SU-DHL-6 (cell line): ENCODE measurements around the gene KLK11.

Source experiments
- H2AFZ ChIP-seq: fragments of 200-600 bp; sonication (generic); 2 replicates; pipeline ENCODE4 v1.6.1; 2014; ENCODE audit warnings: low read depth, mild to moderate bottlenecking, moderate library complexity, mixed read lengths, antibody characterized with exemption, low read length; ENCODE audit not compliant: severe bottlenecking
- H3F3A ChIP-seq: fragments of 200-600 bp; shearing (Covaris generic); 2 replicates; pipeline ENCODE4 v1.6.0; 2016; ENCODE audit warnings: antibody characterized with exemption, mild to moderate bottlenecking; ENCODE audit not compliant: insufficient read depth
- H3K27ac ChIP-seq: fragments of 200-600 bp; sonication (generic); 2 replicates; pipeline ENCODE4 v1.5.1; 2016; ENCODE audit warnings: low read depth, mild to moderate bottlenecking, low read length, moderate library complexity, mixed read lengths
- H3K27me3 ChIP-seq: fragments of 200-600 bp; sonication (generic), shearing (Covaris generic); 2 replicates; pipeline ENCODE4 v1.6.0; 2014; ENCODE audit warnings: mild to moderate bottlenecking, low read length
- H3K36me3 ChIP-seq: fragments of 200-600 bp; sonication (generic); 2 replicates; pipeline ENCODE4 v1.6.1; 2014; ENCODE audit warnings: mild to moderate bottlenecking, low read length, mixed read lengths
- H3K4me2 ChIP-seq: fragments of 300-600, 200-600 bp; shearing (Covaris generic), sonication (generic); 2 replicates; pipeline ENCODE4 v1.6.0; 2014; ENCODE audit warnings: low read length, low read depth, mild to moderate bottlenecking; ENCODE audit not compliant: poor library complexity, severe bottlenecking
- H3K4me3 ChIP-seq: fragments of 200-600 bp; sonication (generic); 2 replicates; pipeline ENCODE4 v1.5.1; 2014; ENCODE audit warnings: antibody characterized with exemption, low read length, mild to moderate bottlenecking, mixed read lengths; ENCODE audit not compliant: insufficient read depth, poor library complexity, severe bottlenecking
- H3K79me2 ChIP-seq: fragments of 200-600 bp; sonication (generic); 2 replicates; pipeline ENCODE4 v1.6.1; 2014; ENCODE audit warnings: mild to moderate bottlenecking, low read length, moderate library complexity; ENCODE audit not compliant: insufficient read depth
- H3K9ac ChIP-seq: fragments of 200-600 bp; sonication (generic); 2 replicates; pipeline ENCODE4 v1.7.0; 2014; ENCODE audit warnings: mild to moderate bottlenecking, low read length
- H3K9me2 ChIP-seq: fragments of 200-600 bp; sonication (generic); replicated peaks from 2 replicates; pipeline ENCODE4 v1.6.1; 2014; ENCODE audit warnings: low read length; ENCODE audit not compliant: insufficient read depth
- H3K9me3 ChIP-seq: fragments of 200-600 bp; sonication (generic); 2 replicates; pipeline ENCODE4 v1.6.1; 2014; ENCODE audit warnings: low read length, mixed read lengths; ENCODE audit not compliant: insufficient read depth
- H4K20me1 ChIP-seq: fragments of 200-600 bp; sonication (generic); 2 replicates; pipeline ENCODE4 v1.6.1; 2014; ENCODE audit warnings: low read depth, mild to moderate bottlenecking, antibody characterized with exemption, low read length, moderate library complexity, mixed read lengths
- EZH2phosphoT487 ChIP-seq: fragments of 200-600 bp; sonication (generic), shearing (Covaris generic); conservative IDR thresholded peaks from 2 replicates; pipeline ENCODE4 v1.6.1; 2018; ENCODE audit warnings: mild to moderate bottlenecking, antibody characterized with exemption, low read length, moderate library complexity, mixed read lengths
- TF ChIP-seq, protein P1 (sequence below): fragments of 200-600 bp; sonication (generic); IDR thresholded peaks from one replicate; pipeline ENCODE4 v1.5.1; 2017; ENCODE audit warnings: antibody characterized with exemption, mild to moderate bottlenecking, low read length, moderate library complexity; ENCODE audit not compliant: insufficient read depth, poor library complexity, severe bottlenecking

Gene KLK11

DNA sequence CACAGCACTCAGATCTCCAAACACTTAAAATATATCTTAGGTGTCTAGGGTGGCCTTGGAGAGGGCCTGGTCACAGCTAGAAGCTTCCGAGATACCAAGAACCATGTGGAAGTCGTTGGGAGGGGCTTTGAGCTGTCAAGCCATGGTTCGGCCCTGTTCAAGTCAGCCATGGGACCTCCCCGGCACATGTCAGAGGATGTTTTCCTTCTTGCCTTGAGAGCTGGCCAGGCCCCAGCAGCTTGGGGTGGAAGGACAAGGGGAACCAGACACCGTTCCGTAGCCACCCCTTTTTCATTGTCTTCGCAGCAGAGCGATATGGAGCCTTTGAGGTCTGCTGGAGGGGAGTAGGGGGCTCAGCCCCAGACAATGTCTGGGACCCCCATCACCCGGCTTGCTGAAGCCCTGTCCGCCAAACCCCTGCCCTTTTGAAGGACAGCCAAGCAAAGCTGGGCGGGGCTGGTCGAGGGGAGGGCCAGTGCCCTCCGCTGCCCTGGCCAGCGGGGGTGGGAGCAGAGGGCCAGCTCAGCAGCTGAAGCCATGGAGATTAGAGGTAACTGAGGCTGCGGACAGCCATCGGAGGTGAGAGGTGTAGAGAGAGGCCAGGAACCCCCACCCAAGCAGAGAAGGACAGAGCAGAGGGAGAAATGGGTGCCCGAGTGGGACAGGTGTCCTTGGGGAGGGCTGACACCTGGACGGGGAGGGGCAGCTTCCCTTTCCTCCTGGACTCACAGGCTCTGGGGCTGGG, 435 bp downstream of the KLK11 start:
- Histone ChIP-seq H3K27me3 (no peaks in the 10 kb centered on the region), H3K36me3 (no peaks in the 10 kb centered on the region)

DNA sequence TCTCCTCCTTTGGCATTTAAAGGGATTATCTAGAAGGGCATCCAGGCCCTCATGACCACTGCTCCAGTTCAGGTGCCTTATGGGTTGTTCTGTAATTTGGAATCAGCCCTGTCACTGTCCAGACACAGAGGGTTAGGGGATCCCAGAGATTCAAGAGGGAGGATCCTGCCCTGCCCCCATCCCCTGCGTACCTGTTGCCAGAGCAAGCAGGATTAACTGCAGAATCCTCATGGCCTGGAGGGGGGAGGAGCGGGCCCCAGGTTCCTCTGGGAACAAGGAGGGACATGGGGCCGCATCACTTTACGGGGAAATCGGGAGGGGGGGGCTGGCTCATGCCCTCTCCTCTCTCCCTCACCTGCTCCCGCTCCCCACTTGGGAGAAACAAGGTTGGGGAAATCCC, 1.0 kb downstream of the KLK11 start:
- Histone ChIP-seq H4K20me1 (no peaks in the 10 kb centered on the region), H3K9ac (no peak overlapping the region), H3K4me2 (no peak overlapping the region), H3K27me3 (no peaks in the 10 kb centered on the region), H3F3A (no peaks in the 10 kb centered on the region), H3K36me3 (no peaks in the 10 kb centered on the region), H3K9me3 (no peaks in the 10 kb centered on the region), H3K79me2 (no peaks in the 10 kb centered on the region), H3K4me3 (no peak overlapping the region), H3K9me2 (no peaks in the 10 kb centered on the region), H2AFZ (no peak overlapping the region), H3K27ac (no peak overlapping the region)
- TF ChIP-seq, protein P1, sequence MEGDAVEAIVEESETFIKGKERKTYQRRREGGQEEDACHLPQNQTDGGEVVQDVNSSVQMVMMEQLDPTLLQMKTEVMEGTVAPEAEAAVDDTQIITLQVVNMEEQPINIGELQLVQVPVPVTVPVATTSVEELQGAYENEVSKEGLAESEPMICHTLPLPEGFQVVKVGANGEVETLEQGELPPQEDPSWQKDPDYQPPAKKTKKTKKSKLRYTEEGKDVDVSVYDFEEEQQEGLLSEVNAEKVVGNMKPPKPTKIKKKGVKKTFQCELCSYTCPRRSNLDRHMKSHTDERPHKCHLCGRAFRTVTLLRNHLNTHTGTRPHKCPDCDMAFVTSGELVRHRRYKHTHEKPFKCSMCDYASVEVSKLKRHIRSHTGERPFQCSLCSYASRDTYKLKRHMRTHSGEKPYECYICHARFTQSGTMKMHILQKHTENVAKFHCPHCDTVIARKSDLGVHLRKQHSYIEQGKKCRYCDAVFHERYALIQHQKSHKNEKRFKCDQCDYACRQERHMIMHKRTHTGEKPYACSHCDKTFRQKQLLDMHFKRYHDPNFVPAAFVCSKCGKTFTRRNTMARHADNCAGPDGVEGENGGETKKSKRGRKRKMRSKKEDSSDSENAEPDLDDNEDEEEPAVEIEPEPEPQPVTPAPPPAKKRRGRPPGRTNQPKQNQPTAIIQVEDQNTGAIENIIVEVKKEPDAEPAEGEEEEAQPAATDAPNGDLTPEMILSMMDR: no peak
- TF ChIP-seq EZH2phosphoT487: no peak

More for the DNA sequence above, 435 bp downstream of the KLK11 start:
- no peaks in the 10 kb centered on the region for H3K9me3 ChIP-seq
- no peak overlapping the region for H3K9ac ChIP-seq
- H2AFZ ChIP-seq: no peak overlapping the region
- no peak for TF ChIP-seq EZH2phosphoT487
- TF ChIP-seq, protein P1: no peak
- no peak overlapping the region for H3K27ac ChIP-seq
- no peak overlapping the region for H3K4me3 ChIP-seq
- no peaks in the 10 kb centered on the region for H3F3A ChIP-seq
- no peak overlapping the region for H3K4me2 ChIP-seq
- no peaks in the 10 kb centered on the region for H4K20me1 ChIP-seq
- H3K79me2 ChIP-seq: no peaks in the 10 kb centered on the region
- no peaks in the 10 kb centered on the region for H3K9me2 ChIP-seq

- H3K9me2 ChIP-seq: no peaks in the 10 kb centered on the region
- H3K4me2 ChIP-seq: no peak overlapping the region
Measured at GRCh38 chr19:51024924-51025323, 1.5 kb downstream of the KLK11 start.

More at GRCh38 chr19:51024924-51025323, 1.5 kb downstream of the KLK11 start:
- Histone ChIP-seq H3K36me3 (no peaks in the 10 kb centered on the region), H4K20me1 (no peaks in the 10 kb centered on the region), H3K79me2 (no peaks in the 10 kb centered on the region), H3K27ac (no peak overlapping the region), H3K9me3 (no peaks in the 10 kb centered on the region), H3K9ac (no peak overlapping the region), H3F3A (no peaks in the 10 kb centered on the region), H2AFZ (no peak overlapping the region), H3K4me3 (no peak overlapping the region), H3K27me3 (no peaks in the 10 kb centered on the region)
- TF ChIP-seq EZH2phosphoT487: no peak
- TF ChIP-seq, protein P1: no peak
